K562 (cell line): ENCODE data around the gene GYPE. TPM values are rescaled to one million over a fixed set of nuclear protein-coding genes. Genes with fewer than 3 reads are reported as not detected.

Experiments
- ATAC-seq: fragments of 200-7000 bp; cut with Tn5 transposase; 3 replicates; pipeline ENCODE4 v1.9.1; 2020; ENCODE audit warnings: moderate library complexity
- BruUV-seq: library from RNA; stranded (reverse); fragments of 400-500 nt; replicated peaks from 2 replicates; lab custom pipeline; 2021; lab: Mats Ljungman, UMichigan
- CTCF ChIA-PET: fragments of 300-600 bp; formaldehyde crosslinking; extraction: SDS; loops from one replicate; lab custom pipeline; 2021; ENCODE audit warnings: low intra/inter-chr PET ratio; lab: Yijun Ruan, JAX
- POLR2A ChIA-PET: fragments of 300-600, 350-650 bp; sonication (Branson Sonifier 250); formaldehyde crosslinking; extraction: SDS; loops from one replicate; lab custom pipeline; 2021; ENCODE audit warnings: antibody characterized with exemption, inconsistent platforms; lab: Yijun Ruan, JAX
- DNase-seq, 4 experiments: peaks; one replicate each; pipeline versions ENCODE4 v3.0.0 to v3.0.0-alpha.2; 2011 to 2018; ENCODE audit warnings: low spot score in 3 of 4, mixed read lengths in 3 of 4; ENCODE audit errors: extremely low read depth in 1 of 4
- FAIRE-seq: peaks from 2 replicates; lab custom pipeline; 2011; peaks lifted over from hg19 to GRCh38; lab: Jason Lieb, UNC
- H2AFZ ChIP-seq: 2 replicates; pipeline ENCODE4 v1.6.0; 2011; ENCODE audit warnings: low read depth, low read length, control low read depth, inconsistent platforms
- H3K27ac ChIP-seq: fragments of 200-600 bp; 3 replicates; pipeline ENCODE4 v1.8.0; 2011; ENCODE audit warnings: low read depth, mild to moderate bottlenecking, control low read depth, inconsistent platforms, low read length, moderate library complexity, mixed read lengths; ENCODE audit errors: extremely low read depth
- H3K27me3 ChIP-seq, 2 experiments: fragments of 300-600 bp in 1 of 2; 2 replicates in 1 of 2; 3 replicates in 1 of 2; pipeline versions ENCODE4 v1.6.0 to v1.8.0; 2011; ENCODE audit warnings: inconsistent platforms in 2 of 2, low read length in 2 of 2, mild to moderate bottlenecking in 1 of 2, mixed read lengths in 1 of 2, moderate library complexity in 1 of 2; ENCODE audit not compliant: control insufficient read depth in 2 of 2, insufficient read depth in 2 of 2
- H3K36me3 ChIP-seq: fragments of 300-600 bp; 3 replicates; pipeline ENCODE4 v1.8.0; 2011; ENCODE audit warnings: mild to moderate bottlenecking, low read length, inconsistent platforms; ENCODE audit not compliant: control insufficient read depth, insufficient read depth
- H3K4me1 ChIP-seq, 2 experiments: fragments of 200-600 bp in 1 of 2; replicated peaks in 1 of 2; 2 replicates in 1 of 2; 3 replicates in 1 of 2; pipeline versions ENCODE4 v1.5.1 to v1.8.0; 2011; ENCODE audit warnings: inconsistent platforms in 2 of 2, low read length in 2 of 2, mild to moderate bottlenecking in 1 of 2, mixed read lengths in 1 of 2, moderate library complexity in 1 of 2; ENCODE audit not compliant: control insufficient read depth in 2 of 2, insufficient read depth in 2 of 2
- H3K4me2 ChIP-seq: 2 replicates; pipeline ENCODE4 v1.6.1; 2011; ENCODE audit warnings: low read length, control low read depth, inconsistent platforms, mixed read lengths; ENCODE audit not compliant: insufficient read depth
- H3K4me3 ChIP-seq: fragments of 200-600 bp; sonication (generic), shearing (Covaris generic); 2 replicates; pipeline ENCODE4 v1.5.1; 2016; ENCODE audit warnings: control low read depth, inconsistent platforms
- H3K79me2 ChIP-seq: fragments of 200-600 bp; 3 replicates; pipeline ENCODE4 v1.8.0; 2011; ENCODE audit warnings: low read length, inconsistent platforms; ENCODE audit not compliant: control insufficient read depth, insufficient read depth
- H3K9ac ChIP-seq, 2 experiments: 2 replicates each; pipeline versions ENCODE4 v1.6.0 to v1.6.1; 2011; ENCODE audit warnings: low read depth in 2 of 2, low read length in 2 of 2, control low read depth in 1 of 2, inconsistent platforms in 1 of 2, mild to moderate bottlenecking in 1 of 2, mixed read lengths in 1 of 2; ENCODE audit not compliant: insufficient read depth in 1 of 2
- H3K9me1 ChIP-seq: one replicate; pipeline ENCODE4 v1.6.0; 2011; ENCODE audit warnings: inconsistent platforms, mild to moderate bottlenecking, low read length, moderate library complexity; ENCODE audit not compliant: control insufficient read depth, insufficient read depth
- H3K9me3 ChIP-seq: replicated peaks from 2 replicates; pipeline ENCODE4 v1.5.1; 2011; ENCODE audit warnings: low read depth, low read length, inconsistent platforms; ENCODE audit not compliant: control insufficient read depth, insufficient read depth
- H4K20me1 ChIP-seq: replicated peaks from 2 replicates; pipeline ENCODE4 v1.6.1; 2011; ENCODE audit warnings: low read length, inconsistent platforms, mixed read lengths; ENCODE audit not compliant: control insufficient read depth, insufficient read depth
- C11orf30 ChIP-seq: fragments of 450-650 bp; IDR thresholded peaks from 2 replicates; pipeline ENCODE4 v1.6.1; 2016; ENCODE audit warnings: low read depth, mild to moderate bottlenecking
- CHD4 ChIP-seq: fragments of 200-600 bp; sonication (generic); IDR thresholded peaks from 3 replicates; pipeline ENCODE4 v1.6.1; 2012; ENCODE audit warnings: low read depth, mild to moderate bottlenecking, mixed read lengths, low read length, inconsistent platforms; ENCODE audit not compliant: insufficient read depth, insufficient replicate concordance, poor library complexity, severe bottlenecking
- ELF1 ChIP-seq: fragments of 200-800 bp; sonication (Bioruptor generic); IDR thresholded peaks from 2 replicates; pipeline ENCODE4 v1.6.1; 2016; ENCODE audit warnings: missing genetic modification characterization, missing compliant biosample characterization
- EP300 ChIP-seq: IDR thresholded peaks from 2 replicates; pipeline ENCODE4 v1.6.1; 2012; ENCODE audit warnings: low read length, improper control_type of control experiment
- LCOR ChIP-seq: sonication (generic); formaldehyde crosslinking; IDR thresholded peaks from 2 replicates; pipeline ENCODE4 v1.8.0; 2022; ENCODE audit warnings: mild to moderate bottlenecking, missing genetic modification reagents
- NCOA2 ChIP-seq, 2 experiments: fragments of 450-650 bp; IDR thresholded peaks; 2 replicates each; pipeline ENCODE4 v1.6.1; 2018; ENCODE audit warnings: mild to moderate bottlenecking in 2 of 2, moderate library complexity in 1 of 2; ENCODE audit not compliant: partially characterized antibody in 2 of 2
- SMC3 ChIP-seq: conservative IDR thresholded peaks from 2 replicates; pipeline ENCODE4 v1.6.1; 2011; ENCODE audit warnings: low read depth, low read length, improper control_type of control experiment; ENCODE audit not compliant: insufficient read depth
- STAG1 ChIP-seq: sonication (generic); formaldehyde crosslinking; IDR thresholded peaks from 2 replicates; pipeline ENCODE4 v1.5.0; 2020; ENCODE audit warnings: missing genetic modification reagents, borderline replicate concordance
- TOE1 ChIP-seq, 2 experiments: fragments of 450-650 bp in 1 of 2; sonication (generic) in 1 of 2; formaldehyde crosslinking in 1 of 2; IDR thresholded peaks; 2 replicates each; pipeline versions ENCODE4 v1.7.1 to v1.8.0; 2016 to 2022; ENCODE audit warnings: borderline replicate concordance in 2 of 2, mild to moderate bottlenecking in 2 of 2, antibody characterized with exemption in 1 of 2, inconsistent platforms in 1 of 2, low read depth in 1 of 2, missing genetic modification reagents in 1 of 2, moderate library complexity in 1 of 2
- ZNF143 ChIP-seq: sonication (generic); formaldehyde crosslinking; IDR thresholded peaks from 2 replicates; pipeline ENCODE4 v1.9.0; 2022; ENCODE audit warnings: mild to moderate bottlenecking, missing genetic modification reagents
- ZNF316 ChIP-seq: fragments of 450-650 bp; IDR thresholded peaks from 2 replicates; pipeline ENCODE4 v1.6.1; 2016
- ZNF41 ChIP-seq: fragments of 250-450 bp; sonication (Bioruptor Pico); conservative IDR thresholded peaks from 2 replicates; pipeline ENCODE4 v1.4.0; 2020; ENCODE audit warnings: mild to moderate bottlenecking
- WGBS: fragments of 100-300 bp; shearing (Covaris generic); methylation state at CpG from one replicate; pipeline ENCODE4 v1.1.6; 2016; ENCODE audit warnings: low coverage, mixed read lengths; ENCODE audit not compliant: insufficient coverage; ENCODE audit errors: missing lambda C conversion rate; 5-methylcytosine and 5-hydroxymethylcytosine counted together
- in situ Hi-C: fragments of 300-500 bp; cut with MboI; formaldehyde crosslinking; loops from 4 replicates; pipeline ENCODE4 v1.15.0; 2018; ENCODE audit warnings: inconsistent platforms, mixed read lengths
- intact Hi-C: fragments of 100-400 bp; cut with micrococcal nuclease; formaldehyde crosslinking; loops from 2 replicates; pipeline ENCODE4 v1.14.2; 2022
- polyA plus RNA-seq, 8 experiments: library from polyadenylated mRNA; depleted of rRNA in 4 of 8; stranded (reverse) in 5 of 8; unstranded in 3 of 8; fragments of >200 nt; fragmentation: Nextera tagmentation in 2 of 8; fragmentation: Illumina TruSeq in 1 of 8; extraction: Ambion mirVana in 2 of 8; extraction: Trizol in 1 of 8; gene quantifications; 2 replicates each; pipeline versions ENCODE4 v1.2.1 to v1.2.3, GENCODE V29; 2011 to 2014; ENCODE audit warnings: inconsistent platforms in 1 of 8, missing spikeins in 1 of 8
- total RNA-seq, 7 experiments: library from RNA; depleted of rRNA in 6 of 7; stranded (reverse); fragments of >200 nt in 6 of 7; fragmentation: Illumina TruSeq in 2 of 7; extraction: Trizol in 2 of 7; gene quantifications; 2 replicates each; pipeline versions ENCODE4 v1.2.1 to v1.2.3, GENCODE V29; 2011 to 2021; ENCODE audit warnings: low replicate concordance in 1 of 7
- TF ChIP-seq, protein P1 (sequence below): IDR thresholded peaks from 3 replicates; pipeline ENCODE4 v1.6.1; 2011; ENCODE audit warnings: borderline replicate concordance, mild to moderate bottlenecking; ENCODE audit not compliant: insufficient read length, insufficient read depth
- TF ChIP-seq, protein P2 (sequence below): fragments of 200-400 bp; formaldehyde crosslinking; IDR thresholded peaks from 2 replicates; pipeline ENCODE4 v1.6.1; 2017; ENCODE audit warnings: mild to moderate bottlenecking, low read depth, low read length, moderate library complexity
- TF ChIP-seq, protein P3 (sequence below): fragments of 200-800 bp; sonication (Bioruptor generic); IDR thresholded peaks from 2 replicates; pipeline ENCODE4 v1.6.1; 2017; ENCODE audit warnings: missing genetic modification characterization, missing compliant biosample characterization
- TF ChIP-seq, protein P4 (sequence below): fragments of 450-650 bp; formaldehyde crosslinking; IDR thresholded peaks from 2 replicates; pipeline ENCODE4 v1.4.0; 2020; ENCODE audit warnings: mild to moderate bottlenecking, mixed read lengths

GYPE gene
- total and polyA plus RNA-seq, 9 of the 15 experiments (the other 6 are each of a cell fraction or from before 2014, with no cell fraction given): 16.8 to 108 (median 43.7) TPM

DNA sequence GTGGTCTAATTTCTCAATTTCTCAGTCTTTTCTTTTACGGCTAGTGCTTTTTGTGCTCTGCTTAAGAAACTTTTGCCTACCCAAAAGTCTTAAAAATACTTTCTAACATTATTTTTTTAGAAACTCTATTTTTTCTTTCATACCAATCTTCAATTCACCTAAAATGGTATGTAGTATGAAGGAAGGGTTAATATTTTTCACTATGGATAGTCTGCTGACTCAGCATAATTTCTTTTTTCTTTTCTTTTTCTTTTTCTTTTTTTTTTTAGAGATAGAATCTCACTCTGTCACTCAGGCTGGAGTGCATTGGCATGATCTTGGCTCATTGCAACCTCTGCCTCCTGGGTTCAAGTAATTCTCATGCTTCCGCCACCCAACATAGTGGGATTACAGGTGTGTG, 34.2 kb upstream of the GYPE start:
- H3K27ac ChIP-seq: no peak overlapping the region
- no peaks in the 10 kb centered on the region for H3K9me3 ChIP-seq
- H3K4me1 ChIP-seq: no peaks in the 10 kb centered on the region; a peak in 1 of 5 replicates
- no peaks in the 10 kb centered on the region for H3K9me1 ChIP-seq
- no peak overlapping the region for H3K4me3 ChIP-seq
- H3K79me2 ChIP-seq: no peaks in the 10 kb centered on the region
- H4K20me1 ChIP-seq: no peaks in the 10 kb centered on the region
- ChIA-PET POLR2A (no interaction called here), CTCF (no interaction called here)
- H2AFZ ChIP-seq: no peak overlapping the region
- DNase-seq: no peak
- no peak overlapping the region for H3K4me2 ChIP-seq
- 100% methylated on average over 2 of the region's 2 CpGs for WGBS
- no peak for ATAC-seq
- BruUV-seq: no TSS peak
- H3K36me3 ChIP-seq: no peaks in the 10 kb centered on the region
- no peak overlapping the region for H3K9ac ChIP-seq
- H3K27me3 ChIP-seq: no peaks in the 10 kb centered on the region
- FAIRE-seq: no peak
- intact Hi-C loops (no loop called here), in situ Hi-C loops (loop anchor here (5.0 kb wide), 1 partner anchor 108 kb away; no protein-coding TSS in a partner anchor)
- TF ChIP-seq TOE1 (IDR thresholded peaks at IDR 0.05; ENCODE audit: borderline replicate concordance) (no peak), TOE1 (CRISPR knock-in tag; IDR thresholded peaks at IDR 0.05; ENCODE audit: borderline replicate concordance, low read depth) (no peak), ZNF41 (CRISPR knock-in tag) (no peak), ELF1 (tag) (no peak), STAG1 (no peak), NCOA2 (IDR thresholded peaks at IDR 0.05; ENCODE audit: partially characterized antibody in 2 of 2) (no peak), C11orf30 (peak; percentile 96), ZNF143 (CRISPR knock-in tag) (no peak), CHD4 (no peak), ZNF316 (peak; percentile 99), EP300 (no peak), SMC3 (no peak), LCOR (no peak)
- TF ChIP-seq, protein P1, sequence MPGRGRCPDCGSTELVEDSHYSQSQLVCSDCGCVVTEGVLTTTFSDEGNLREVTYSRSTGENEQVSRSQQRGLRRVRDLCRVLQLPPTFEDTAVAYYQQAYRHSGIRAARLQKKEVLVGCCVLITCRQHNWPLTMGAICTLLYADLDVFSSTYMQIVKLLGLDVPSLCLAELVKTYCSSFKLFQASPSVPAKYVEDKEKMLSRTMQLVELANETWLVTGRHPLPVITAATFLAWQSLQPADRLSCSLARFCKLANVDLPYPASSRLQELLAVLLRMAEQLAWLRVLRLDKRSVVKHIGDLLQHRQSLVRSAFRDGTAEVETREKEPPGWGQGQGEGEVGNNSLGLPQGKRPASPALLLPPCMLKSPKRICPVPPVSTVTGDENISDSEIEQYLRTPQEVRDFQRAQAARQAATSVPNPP: no peak
- TF ChIP-seq, protein P2, sequence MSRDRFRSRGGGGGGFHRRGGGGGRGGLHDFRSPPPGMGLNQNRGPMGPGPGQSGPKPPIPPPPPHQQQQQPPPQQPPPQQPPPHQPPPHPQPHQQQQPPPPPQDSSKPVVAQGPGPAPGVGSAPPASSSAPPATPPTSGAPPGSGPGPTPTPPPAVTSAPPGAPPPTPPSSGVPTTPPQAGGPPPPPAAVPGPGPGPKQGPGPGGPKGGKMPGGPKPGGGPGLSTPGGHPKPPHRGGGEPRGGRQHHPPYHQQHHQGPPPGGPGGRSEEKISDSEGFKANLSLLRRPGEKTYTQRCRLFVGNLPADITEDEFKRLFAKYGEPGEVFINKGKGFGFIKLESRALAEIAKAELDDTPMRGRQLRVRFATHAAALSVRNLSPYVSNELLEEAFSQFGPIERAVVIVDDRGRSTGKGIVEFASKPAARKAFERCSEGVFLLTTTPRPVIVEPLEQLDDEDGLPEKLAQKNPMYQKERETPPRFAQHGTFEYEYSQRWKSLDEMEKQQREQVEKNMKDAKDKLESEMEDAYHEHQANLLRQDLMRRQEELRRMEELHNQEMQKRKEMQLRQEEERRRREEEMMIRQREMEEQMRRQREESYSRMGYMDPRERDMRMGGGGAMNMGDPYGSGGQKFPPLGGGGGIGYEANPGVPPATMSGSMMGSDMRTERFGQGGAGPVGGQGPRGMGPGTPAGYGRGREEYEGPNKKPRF: no peak
- TF ChIP-seq, protein P3, sequence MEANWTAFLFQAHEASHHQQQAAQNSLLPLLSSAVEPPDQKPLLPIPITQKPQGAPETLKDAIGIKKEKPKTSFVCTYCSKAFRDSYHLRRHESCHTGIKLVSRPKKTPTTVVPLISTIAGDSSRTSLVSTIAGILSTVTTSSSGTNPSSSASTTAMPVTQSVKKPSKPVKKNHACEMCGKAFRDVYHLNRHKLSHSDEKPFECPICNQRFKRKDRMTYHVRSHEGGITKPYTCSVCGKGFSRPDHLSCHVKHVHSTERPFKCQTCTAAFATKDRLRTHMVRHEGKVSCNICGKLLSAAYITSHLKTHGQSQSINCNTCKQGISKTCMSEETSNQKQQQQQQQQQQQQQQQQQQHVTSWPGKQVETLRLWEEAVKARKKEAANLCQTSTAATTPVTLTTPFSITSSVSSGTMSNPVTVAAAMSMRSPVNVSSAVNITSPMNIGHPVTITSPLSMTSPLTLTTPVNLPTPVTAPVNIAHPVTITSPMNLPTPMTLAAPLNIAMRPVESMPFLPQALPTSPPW (CRISPR knock-in tag): no peak
- TF ChIP-seq, protein P4, sequence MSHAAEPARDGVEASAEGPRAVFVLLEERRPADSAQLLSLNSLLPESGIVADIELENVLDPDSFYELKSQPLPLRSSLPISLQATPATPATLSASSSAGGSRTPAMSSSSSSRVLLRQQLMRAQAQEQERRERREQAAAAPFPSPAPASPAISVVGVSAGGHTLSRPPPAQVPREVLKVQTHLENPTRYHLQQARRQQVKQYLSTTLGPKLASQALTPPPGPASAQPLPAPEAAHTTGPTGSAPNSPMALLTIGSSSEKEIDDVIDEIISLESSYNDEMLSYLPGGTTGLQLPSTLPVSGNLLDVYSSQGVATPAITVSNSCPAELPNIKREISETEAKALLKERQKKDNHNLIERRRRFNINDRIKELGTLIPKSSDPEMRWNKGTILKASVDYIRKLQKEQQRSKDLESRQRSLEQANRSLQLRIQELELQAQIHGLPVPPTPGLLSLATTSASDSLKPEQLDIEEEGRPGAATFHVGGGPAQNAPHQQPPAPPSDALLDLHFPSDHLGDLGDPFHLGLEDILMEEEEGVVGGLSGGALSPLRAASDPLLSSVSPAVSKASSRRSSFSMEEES (CRISPR knock-in tag): no peak
